ENCODE measurements around the gene SLC16A3.
A peak's percentile ranks its signal among the peaks of the same experiment; 100 is the strongest.

Gene SLC16A3

GRCh38 chr17:82266142-82266541 is 37.3 kb downstream of the SLC16A3 start:
- TF ChIP-seq, protein P1, sequence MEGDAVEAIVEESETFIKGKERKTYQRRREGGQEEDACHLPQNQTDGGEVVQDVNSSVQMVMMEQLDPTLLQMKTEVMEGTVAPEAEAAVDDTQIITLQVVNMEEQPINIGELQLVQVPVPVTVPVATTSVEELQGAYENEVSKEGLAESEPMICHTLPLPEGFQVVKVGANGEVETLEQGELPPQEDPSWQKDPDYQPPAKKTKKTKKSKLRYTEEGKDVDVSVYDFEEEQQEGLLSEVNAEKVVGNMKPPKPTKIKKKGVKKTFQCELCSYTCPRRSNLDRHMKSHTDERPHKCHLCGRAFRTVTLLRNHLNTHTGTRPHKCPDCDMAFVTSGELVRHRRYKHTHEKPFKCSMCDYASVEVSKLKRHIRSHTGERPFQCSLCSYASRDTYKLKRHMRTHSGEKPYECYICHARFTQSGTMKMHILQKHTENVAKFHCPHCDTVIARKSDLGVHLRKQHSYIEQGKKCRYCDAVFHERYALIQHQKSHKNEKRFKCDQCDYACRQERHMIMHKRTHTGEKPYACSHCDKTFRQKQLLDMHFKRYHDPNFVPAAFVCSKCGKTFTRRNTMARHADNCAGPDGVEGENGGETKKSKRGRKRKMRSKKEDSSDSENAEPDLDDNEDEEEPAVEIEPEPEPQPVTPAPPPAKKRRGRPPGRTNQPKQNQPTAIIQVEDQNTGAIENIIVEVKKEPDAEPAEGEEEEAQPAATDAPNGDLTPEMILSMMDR (IDR thresholded peaks at IDR 0.05; ENCODE audit: low read depth, low read length) = no peak
- DNase-seq (ENCODE audit: extremely low read depth, low read depth) = no peak

DNA sequence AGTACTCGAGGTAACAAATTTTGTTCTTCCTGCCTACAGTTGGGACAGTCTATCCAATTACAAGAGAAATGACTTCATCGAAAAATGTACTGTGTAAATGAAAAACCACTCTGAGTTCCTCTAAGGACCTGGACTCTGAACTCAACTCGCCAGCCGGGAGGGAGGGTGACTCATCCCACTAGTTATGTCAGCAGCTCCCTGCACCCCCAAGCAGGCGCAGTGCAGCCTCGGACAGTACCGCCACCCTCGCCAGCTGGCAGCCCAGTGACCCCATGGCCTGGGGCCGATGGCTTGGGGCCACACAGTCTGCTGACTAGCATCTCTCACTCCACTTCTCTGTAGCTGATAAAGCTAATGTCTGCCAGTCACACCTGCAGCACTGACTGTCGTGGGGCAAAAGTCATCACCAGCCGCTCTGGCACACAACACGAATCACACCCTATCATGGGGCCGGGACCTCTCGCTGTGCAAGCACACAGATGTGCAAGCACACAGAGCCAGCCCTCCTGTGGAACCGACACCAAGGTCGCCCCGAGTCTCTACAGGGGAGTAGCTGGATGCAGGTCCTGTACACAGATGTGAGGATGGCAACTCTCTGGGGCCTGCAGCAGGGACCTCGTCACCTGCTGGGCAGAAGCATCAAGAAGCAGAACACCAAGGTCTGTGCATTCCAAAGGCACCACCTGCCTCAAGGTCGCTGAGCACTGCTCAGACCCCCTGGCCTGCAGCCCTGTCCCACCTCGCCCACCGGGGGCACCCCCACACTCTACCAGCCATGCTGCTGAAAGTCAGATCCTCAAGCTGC is 38.9 kb downstream of the SLC16A3 start:
- TF ChIP-seq, protein P1 (IDR thresholded peaks at IDR 0.05; ENCODE audit: low read depth, low read length) = no peak; the same call in 1 of the 2 replicates
- DNase-seq (ENCODE audit: extremely low read depth, low read depth) = peak; percentile 82

- DNase-seq (ENCODE audit: extremely low read depth, low read depth) = no peak
- TF ChIP-seq, protein P1 (IDR thresholded peaks at IDR 0.05; ENCODE audit: low read depth, low read length) = no peak
These were observed 40.5 kb downstream of the SLC16A3 start for GRCh38 chr17:82269138-82269881.

DNA sequence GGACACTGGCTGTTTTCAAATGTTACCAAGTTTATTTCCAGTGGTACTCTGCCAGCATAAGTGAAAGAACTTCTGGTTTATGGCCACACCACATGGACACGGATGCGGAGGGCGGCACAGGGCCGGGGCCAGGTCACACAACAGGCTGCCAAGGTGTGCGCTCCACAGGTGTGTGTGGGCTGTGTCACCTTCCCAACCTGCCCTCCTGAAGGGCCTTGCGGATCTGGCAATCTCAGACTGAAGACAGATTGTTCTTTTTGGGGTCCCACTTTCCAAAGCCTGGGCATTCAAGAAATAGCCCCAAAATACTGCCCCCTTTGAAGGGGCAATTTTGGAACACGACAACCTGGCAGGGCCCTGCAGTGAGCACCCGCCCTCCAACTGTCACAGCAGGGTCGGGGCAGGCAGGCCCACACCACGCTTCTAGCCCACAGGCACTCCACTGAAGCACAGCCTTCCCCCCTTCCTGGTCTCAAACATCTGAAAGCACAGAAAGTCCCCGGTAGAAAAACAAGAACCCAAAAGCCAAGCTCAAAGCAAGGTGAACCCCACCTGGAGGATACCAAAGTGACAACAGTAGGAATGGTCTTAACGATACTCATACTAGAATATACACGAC is 41.1 kb downstream of the SLC16A3 start:
- DNase-seq (ENCODE audit: extremely low read depth, low read depth) = no peak
- TF ChIP-seq, protein P1 (IDR thresholded peaks at IDR 0.05; ENCODE audit: low read depth, low read length) = no peak

GRCh38 chr17:82270651-82271050 is 41.8 kb downstream of the SLC16A3 start:
- no peak for DNase-seq (ENCODE audit: extremely low read depth, low read depth)
- TF ChIP-seq, protein P1 (IDR thresholded peaks at IDR 0.05; ENCODE audit: low read depth, low read length) = no peak

DNA sequence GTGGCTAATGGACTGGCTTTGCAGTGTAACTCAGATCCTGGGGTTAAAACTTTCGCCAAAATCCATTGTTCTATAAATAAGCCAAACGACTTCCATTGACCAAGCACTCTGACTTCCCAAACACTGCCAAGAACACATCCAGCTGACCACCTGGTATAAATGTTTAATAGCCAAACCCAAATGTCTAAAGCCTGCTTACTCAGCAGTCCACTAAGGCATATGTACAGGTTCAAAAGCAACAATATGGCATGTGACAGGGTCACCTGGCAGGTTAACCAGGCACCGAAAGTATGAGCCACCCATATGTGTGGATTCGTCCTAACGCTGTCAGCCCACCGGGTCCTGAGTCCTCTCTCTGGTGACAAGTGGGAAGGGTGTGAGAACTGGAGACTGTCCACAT is 42.6 kb downstream of the SLC16A3 start:
- DNase-seq (ENCODE audit: extremely low read depth, low read depth) = no peak
- TF ChIP-seq, protein P1 (IDR thresholded peaks at IDR 0.05; ENCODE audit: low read depth, low read length) = no peak

Data from AG09319 (cell line).